ENCODE measurements around the gene C18orf32.
"Not testable (repeated sequence)": the region's sequence is repeated elsewhere in the genome, so short reads cannot be mapped to it uniquely, and the experiment has no call there.

Gene C18orf32

DNA sequence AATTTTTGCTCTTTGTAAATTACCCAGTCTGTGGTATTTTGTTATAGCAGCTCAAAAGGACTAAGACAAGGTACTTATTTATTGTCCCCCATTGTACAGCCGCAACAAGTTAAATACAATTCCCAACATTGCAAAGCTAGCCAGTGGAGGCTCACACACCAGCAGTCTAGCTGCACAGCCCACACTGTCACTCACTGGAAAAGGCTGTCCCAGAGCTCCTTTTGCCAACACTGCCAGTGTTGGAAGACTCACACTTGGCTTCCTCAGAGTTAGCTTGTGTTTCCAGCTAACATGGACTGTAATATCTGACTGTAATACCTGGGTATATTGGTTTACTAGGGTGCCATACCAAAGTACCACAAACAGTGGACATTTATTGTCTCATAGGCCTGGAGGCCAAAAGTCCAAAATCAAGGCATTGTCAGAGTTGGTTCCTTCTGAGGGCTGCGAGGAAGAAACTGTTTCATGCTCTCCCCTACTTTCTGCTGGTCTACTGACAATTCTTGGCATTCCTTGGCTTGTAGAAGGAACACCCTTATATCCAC lies 19.9 kb downstream of the C18orf32 start:
- no peak for DNase-seq

DNA sequence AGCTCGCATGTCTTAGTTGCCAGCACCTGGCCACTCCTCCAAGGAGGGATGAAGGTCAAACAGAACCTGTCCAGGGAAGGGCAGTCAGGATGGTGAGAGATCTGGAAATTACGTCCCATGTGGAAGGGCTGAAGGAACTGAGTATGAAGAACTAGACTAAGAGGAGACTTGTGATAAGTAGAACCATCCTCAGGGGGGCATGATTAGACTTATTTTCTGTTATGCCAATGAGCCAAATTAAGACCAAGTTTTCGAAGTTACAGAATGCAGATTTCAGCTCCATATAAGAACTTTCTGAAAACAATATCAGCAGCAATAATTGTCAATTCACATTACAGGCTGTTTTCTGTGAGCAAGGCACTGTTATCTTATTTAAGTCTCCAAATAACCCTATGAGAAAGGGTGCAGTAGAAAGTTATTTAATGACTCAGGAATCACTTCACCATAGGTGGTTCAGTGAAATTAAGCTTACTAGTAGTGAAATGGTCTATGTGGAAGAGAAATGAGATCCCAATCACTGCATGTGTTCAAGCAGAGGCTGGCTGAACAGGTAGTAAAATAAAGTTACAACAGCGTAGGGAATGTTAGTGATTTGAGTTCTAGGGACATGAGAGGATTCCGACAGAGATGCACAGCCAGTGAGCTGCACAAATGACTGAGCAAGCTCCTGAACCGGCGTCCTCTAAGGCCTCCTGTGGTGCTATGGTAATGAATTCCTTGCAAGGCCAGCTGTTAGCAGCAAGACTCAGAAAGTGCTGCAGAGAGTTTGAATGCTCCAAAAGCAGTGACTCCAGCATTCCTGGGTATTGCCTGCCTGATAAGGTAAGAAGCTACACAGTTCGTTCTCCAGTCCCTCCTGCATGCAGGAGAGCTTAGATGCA lies 22.1 kb downstream of the C18orf32 start:
- DNase-seq: no peak

DNA sequence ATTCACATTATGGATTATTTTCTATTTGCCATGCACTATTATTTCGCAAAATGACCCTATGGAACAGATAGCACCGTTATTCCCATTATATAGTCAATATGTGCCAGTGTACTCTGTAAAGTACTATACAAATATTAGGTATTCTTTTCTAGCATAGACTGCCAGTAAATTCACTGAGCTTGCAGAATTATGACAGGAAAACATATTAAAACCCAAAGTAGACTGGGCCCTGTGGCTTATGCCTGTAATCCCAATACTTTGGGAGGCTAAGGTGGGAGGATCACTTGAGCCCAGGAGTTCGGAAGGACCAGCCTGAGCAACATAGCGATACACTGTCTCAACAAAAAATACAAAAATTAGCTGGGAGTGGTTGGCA lies 25.4 kb downstream of the C18orf32 start:
- DNase-seq: no peak

DNA sequence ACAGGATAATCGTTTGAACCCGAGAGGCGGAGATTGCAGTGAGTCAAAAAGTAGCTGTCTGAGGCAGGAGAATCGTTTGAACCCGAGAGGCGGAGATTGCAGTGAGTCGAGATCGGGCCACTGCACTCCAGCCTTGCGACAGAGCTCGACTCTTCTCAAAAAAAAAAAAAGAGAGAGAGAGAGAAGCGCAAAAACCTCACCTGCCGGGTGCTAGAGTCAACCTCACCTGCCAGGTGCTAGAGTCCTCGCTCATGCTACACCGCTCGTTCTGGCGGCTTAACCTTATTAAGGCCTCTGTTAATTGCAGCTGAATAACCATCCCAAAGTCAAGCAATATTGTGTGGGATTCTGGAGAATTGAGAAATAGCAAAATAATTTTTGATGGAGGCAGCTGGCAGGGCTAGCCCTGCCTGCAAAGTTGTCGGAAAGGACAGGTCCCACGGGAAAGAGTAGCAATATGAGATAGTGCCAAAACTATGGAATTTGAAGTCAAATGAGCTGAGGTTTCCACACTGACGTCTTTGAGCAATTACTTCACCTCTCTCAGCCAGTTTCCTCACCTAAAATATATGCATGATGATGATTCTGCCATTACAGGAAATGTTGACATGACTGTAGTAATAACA lies 25.9 kb downstream of the C18orf32 start:
- no peak for DNase-seq

DNA sequence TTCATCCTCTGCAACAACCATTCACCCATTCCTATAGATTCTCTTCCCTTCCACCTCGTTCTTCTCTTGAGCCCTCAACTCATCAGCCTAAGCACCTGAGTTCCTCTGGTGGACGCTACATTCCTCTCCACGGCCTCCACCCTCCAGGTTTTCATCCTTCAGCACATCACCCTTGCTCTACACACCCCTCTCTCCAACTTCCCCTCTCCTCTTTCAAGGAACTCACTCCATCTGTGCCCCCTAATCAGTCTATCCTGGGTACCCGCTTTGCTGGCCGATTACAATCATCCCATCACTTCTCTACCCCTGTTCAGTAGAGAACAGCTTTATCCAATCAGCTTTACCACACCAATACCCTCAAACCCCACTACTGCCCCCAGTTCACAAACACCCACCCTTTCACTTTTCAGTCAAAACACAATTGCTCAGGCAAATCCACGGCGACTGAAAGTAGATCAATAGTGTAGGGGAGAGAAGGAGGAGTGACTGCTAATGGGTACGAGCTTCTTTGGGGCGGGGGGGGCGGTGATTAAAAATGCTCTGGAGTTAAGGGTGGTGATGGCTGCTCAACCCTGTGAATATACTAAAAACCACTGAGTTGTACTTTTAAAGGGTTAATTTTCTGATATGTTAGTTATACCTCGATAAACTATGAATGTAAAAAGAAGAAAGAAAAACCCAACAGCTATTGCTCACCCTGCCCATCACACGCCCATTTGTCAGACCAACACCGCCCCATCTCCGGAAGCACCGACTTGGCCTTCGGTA lies 27.4 kb downstream of the C18orf32 start:
- DNase-seq: no peak

DNA sequence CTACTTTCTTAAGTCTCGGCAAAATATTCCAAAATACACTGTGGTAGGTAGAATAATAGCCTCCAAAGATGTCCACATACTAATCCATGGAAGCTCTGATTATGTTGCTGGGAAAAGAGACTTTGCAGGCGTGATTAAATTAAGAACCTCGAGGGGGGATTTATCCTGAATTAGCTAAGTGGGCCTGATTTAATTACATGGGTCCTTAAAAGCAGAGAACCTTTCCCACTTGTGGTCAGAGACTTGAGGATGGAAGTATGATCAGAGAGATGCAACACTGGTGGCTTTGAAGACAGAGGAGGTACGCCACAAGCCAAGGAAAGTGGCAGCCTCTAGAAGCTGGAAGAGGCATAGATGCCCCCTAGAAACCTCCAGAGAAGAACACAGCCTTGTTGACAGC lies 29.4 kb downstream of the C18orf32 start:
- DNase-seq: no peak

DNA sequence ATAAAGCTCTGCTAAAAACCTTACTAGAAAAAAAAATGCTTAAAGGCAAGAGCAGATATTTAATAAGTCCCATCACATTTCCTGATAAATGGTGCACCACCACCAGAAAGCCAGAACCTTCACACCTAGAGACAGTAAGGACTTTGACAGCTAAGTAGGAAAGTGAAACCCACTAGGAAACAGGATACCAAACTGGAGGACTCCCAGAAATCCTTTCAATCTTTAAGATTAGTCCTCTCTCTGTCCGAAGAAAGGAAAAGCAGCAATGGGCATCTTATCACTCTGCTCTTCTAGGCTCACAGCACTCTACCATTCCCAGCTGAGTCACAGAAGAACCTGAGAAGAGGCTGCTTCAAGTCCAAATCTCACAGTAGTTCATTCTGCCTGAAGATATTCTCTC lies 30.2 kb downstream of the C18orf32 start:
- no peak for DNase-seq

DNA sequence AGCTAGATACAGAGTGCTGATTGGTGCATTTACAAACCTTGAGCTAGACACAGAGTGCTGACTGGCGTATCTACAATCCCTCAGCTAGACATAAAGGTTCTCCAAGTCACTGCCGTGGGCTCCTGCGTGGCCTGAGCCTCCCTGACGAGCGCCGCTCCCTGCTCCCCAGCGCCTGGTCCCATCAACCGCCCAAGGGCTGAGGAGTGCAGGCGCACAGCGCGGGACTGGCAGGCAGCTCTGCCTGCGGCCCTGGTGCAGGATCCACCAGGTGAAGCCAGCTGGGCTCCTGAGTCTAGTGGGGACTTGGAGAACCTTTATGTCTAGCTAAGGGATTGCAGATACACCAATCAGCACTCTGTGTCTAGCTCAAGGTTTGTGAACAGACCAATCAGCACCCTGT lies 34.5 kb downstream of the C18orf32 start:
- DNase-seq: not testable (repeated sequence)

DNA sequence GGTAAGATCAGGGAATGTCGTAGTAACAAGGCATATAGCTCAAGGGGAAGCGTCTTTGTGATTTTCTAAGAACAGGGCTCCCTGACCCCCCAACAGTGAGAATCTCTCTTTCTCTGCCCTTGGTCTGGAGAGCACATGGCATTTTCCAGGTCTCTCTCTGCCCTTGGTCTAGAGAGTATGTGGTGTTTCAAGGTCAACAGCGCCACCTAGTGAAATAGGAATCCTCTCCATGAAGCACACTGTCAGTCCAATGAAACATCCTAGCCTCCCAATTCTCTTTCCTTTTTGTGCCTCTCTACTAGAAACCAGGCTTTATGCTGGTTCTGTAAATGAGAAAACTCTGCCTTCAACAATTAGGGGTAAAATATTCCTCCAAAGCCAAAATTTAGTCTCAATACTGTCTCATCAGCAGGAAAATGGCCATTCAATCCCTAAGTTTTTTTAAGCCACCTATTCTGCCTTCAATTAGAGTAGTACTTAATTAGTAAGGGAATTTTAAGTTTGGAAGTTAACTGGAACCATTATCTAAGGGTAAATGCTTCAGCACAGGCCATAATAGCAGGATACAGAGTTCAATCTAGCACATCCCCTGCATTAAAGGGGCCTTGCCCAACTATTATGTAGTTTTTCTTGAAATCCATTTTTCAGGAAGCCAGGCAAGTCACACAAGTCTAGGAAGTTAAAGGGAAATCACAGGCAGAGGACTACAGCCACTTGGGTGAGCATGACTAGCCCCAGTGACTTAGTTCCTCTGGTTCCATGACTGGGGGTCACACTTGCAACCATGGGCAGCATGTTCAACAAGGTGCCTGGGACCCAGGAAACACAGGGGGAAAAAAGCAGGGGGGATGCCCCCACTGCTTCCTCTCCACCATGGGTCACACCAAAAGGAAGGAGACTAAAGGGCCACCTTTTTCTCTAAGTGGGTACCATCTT lies 39.0 kb downstream of the C18orf32 start:
- DNase-seq: peak; percentile 68

DNA sequence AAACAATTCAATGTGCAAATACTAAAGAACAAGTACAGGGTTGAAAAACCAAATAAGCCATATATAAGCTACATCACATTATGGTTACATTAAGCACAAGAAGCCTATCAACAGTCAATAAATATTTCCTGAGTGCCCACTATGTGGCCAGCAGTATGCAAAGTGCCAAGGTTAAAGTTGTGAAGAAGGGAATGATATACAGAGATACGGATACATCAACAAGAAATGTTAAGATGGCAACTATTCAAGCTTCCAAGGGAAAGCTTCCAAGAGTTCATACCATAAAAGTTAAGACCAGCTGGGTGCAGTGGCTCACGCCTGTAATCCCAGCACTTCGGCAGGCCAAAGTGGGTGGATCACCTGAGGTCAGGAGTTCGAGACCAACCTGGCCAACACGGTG lies 40.6 kb downstream of the C18orf32 start:
- no peak for DNase-seq

DNA sequence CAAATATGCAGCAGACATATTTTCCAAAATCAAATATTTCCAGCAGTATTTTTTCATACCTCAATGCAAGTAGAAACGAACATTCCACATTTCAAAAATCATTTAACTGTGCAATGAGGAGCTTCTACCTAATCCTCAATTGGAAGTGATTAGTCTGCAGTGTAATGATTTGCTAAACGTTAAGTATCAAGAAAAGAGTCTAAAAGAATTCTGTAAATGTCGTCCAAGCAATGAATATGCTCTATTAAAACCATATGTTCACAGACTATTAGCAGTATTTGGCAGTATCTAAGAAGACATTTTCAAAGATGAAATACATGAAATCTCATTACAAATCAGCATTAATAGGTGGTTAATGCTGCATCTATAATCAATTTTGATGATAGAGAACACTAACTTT lies 42.5 kb downstream of the C18orf32 start:
- no peak for DNase-seq

DNA sequence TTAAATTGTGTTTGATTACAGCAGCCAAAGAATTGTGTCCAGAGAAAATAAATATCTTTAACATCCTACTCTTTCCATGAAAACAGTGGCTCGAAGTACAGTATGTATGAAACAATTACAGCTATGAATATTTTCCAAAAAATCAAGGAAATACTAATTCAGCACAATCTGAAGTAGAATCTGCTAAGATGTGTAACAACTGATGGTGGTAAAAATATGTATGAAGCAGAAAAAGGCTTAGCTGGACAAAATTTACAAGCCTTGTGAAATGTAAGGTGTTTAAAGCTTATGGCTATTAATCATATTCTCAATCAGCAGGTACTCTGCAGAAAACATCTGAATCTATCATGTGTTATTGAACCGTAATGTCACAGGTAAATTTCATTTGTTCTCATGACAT lies 43.2 kb downstream of the C18orf32 start:
- no peak for DNase-seq

DNA sequence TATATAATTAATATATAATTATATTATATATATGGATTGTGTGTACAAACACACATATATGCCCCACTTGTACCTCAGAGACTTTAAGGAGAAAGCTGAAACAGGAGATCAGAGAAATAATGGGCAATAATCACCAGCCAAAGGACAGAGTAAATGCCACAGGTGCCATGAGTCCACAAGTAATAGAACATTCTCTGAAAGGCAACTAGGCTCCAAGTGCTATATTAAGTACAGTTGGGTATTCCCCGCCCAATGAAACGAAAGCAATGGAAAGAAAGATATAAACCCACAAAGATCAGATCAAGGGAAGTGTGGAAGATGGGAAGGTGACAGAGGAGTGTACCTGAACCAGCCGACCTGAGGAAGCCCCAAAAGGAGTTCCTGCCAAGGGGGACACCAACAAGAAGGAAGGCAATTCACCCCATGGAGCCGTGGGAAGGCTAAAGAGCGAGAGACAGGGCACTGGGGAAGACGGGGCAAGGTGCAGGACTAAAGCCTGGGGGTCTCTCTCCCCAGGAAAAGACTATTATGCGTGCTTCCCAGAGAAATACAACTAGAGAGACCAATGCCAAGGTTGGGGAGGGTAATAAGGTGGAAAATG lies 45.6 kb downstream of the C18orf32 start:
- no peak for DNase-seq

DNA sequence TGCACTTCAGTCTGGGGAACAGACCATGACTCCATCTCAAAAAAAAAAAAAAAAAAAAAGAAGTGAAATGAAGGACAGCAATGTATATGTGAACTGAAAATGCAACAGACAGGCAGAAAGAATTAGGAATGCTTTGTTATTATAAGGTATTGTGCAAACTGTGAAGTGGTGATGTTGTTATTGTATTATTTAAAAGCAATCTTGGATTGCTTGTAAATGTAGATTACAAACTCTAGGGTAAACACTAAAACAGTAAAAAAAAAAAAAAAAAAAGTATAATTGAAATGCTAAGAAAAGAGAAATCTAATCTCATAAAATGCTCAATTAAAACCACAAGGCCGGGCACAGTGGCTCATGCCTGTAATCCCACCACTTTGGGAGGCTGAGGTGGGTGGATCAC lies 51.9 kb downstream of the C18orf32 start:
- no peak for DNase-seq

DNA sequence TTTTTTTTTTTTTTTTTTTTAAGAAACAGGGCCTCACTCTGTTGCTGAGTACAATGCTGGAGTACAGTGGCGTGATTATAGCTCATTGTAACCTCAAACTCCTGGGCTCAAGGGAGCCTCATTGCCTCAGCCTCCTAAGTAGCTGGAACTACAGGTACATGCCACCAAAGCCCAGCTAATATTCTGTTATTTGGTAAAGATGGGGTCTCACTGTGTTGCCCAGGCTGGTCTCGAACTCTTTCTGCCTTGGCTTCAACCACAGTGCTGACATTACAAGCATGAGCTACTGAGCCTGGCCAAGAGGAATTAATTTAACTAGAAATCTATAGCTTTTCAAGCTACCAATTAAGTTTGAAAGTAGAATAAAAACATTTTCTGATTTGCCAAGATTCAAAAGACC lies 54.4 kb downstream of the C18orf32 start:
- DNase-seq: no peak

DNA sequence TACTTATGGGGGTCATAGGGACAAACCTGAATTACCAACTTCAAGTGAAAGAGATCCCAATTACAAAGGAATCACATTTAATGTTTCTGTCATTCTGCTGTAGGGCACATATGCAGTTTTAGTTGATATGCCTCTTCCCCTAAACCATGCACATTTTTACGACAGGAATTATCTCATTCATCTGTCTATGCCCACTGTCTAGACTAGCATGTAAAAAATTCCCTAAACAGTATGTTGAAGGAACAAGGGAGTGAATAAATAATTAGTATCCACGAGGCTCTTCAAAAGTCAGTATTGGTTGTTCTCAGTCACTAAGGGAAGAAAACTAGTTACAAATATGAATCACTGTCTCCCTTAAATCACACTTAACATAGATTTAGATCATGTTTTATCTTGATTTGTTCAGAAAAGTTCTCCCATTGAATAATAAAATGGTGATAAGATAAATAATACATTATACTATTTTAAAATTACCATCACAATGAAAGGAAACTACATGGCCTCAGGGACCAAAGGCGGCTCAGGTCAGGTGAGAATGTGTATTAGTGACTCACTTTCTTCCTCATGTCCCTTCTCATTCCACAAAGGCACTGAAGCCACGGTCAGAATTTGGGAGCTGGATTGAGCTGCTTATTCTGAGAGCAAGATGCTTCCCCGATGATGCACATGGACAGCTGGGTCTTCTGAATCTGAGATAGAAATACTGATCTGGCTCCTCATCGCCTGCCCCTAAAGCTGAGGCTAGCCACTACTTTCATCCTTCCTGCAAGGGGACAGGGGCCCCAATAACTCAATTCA lies 55.7 kb downstream of the C18orf32 start:
- DNase-seq: no peak

Data from GDM1 (cell line).